Ishikawa (cell line): ENCODE data around the gene RABGAP1L.

Experiments
- CEBPB ChIP-seq: IDR thresholded peaks from 2 replicates; pipeline ENCODE4 v1.6.1; 2012
- CREB1 ChIP-seq: IDR thresholded peaks from 2 replicates; pipeline ENCODE4 v1.6.1; 2012; ENCODE audit warnings: low read depth
- EGR1 ChIP-seq: IDR thresholded peaks from 2 replicates; pipeline ENCODE4 v1.6.1; 2012
- EP300 ChIP-seq: IDR thresholded peaks from 2 replicates; pipeline ENCODE4 v1.6.1; 2012; ENCODE audit warnings: borderline replicate concordance
- FOXM1 ChIP-seq: IDR thresholded peaks from 2 replicates; pipeline ENCODE4 v1.6.1; 2012; ENCODE audit warnings: low read depth, borderline replicate concordance
- MAX ChIP-seq: IDR thresholded peaks from 2 replicates; pipeline ENCODE4 v1.6.1; 2012
- NFIC ChIP-seq: IDR thresholded peaks from 2 replicates; pipeline ENCODE4 v1.6.1; 2012
- RAD21 ChIP-seq: IDR thresholded peaks from 2 replicates; pipeline ENCODE4 v1.6.1; 2012; ENCODE audit warnings: low read depth
- TAF1 ChIP-seq: IDR thresholded peaks from 2 replicates; pipeline ENCODE4 v1.6.1; 2012; ENCODE audit warnings: low read depth, mild to moderate bottlenecking
- TCF12 ChIP-seq: IDR thresholded peaks from 2 replicates; pipeline ENCODE4 v1.6.1; 2012; ENCODE audit warnings: low read depth
- TEAD4 ChIP-seq: IDR thresholded peaks from 2 replicates; pipeline ENCODE4 v1.6.1; 2012
- USF1 ChIP-seq: IDR thresholded peaks from 2 replicates; pipeline ENCODE4 v1.6.1; 2012
- YY1 ChIP-seq: IDR thresholded peaks from 2 replicates; pipeline ENCODE4 v1.6.1; 2012; ENCODE audit warnings: low read depth
- ZBTB7A ChIP-seq: IDR thresholded peaks from 2 replicates; pipeline ENCODE4 v1.6.1; 2012; ENCODE audit warnings: low read depth
- TF ChIP-seq, protein P1 (sequence below): IDR thresholded peaks from 2 replicates; pipeline ENCODE4 v1.6.1; 2012; ENCODE audit warnings: low read depth, mild to moderate bottlenecking

Gene RABGAP1L

GRCh38 chr1:174640783-174641182 is 481.5 kb downstream of the RABGAP1L start:
- TF ChIP-seq EP300 (no peak), TEAD4 (no peak), YY1 (no peak), RAD21 (no peak), ZBTB7A (no peak), TCF12 (no peak), USF1 (no peak), NFIC (no peak), CREB1 (no peak), MAX (no peak), EGR1 (no peak), FOXM1 (no peak), CEBPB (no peak)
- TF ChIP-seq, protein P1, sequence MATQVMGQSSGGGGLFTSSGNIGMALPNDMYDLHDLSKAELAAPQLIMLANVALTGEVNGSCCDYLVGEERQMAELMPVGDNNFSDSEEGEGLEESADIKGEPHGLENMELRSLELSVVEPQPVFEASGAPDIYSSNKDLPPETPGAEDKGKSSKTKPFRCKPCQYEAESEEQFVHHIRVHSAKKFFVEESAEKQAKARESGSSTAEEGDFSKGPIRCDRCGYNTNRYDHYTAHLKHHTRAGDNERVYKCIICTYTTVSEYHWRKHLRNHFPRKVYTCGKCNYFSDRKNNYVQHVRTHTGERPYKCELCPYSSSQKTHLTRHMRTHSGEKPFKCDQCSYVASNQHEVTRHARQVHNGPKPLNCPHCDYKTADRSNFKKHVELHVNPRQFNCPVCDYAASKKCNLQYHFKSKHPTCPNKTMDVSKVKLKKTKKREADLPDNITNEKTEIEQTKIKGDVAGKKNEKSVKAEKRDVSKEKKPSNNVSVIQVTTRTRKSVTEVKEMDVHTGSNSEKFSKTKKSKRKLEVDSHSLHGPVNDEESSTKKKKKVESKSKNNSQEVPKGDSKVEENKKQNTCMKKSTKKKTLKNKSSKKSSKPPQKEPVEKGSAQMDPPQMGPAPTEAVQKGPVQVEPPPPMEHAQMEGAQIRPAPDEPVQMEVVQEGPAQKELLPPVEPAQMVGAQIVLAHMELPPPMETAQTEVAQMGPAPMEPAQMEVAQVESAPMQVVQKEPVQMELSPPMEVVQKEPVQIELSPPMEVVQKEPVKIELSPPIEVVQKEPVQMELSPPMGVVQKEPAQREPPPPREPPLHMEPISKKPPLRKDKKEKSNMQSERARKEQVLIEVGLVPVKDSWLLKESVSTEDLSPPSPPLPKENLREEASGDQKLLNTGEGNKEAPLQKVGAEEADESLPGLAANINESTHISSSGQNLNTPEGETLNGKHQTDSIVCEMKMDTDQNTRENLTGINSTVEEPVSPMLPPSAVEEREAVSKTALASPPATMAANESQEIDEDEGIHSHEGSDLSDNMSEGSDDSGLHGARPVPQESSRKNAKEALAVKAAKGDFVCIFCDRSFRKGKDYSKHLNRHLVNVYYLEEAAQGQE = no peak

DNA sequence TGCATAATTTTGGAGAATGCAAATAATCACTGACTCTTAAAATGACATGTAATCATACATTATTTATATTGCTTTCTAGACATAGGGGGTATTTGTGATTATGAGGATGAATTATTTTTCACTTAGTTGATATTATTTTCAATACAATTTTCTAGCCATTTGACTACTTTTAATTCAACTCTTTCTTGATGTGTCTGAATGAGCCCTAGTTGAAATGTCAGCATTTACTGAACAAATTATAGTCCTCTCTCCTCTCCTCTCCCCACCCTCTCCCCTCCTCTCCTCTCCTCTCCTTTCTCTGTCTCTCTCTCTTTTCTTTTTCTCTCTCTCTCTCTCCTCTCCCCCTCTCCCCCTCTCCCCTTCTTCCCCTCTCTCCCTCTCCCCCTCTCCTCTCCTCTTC is 483.1 kb downstream of the RABGAP1L start:
- TF ChIP-seq MAX (no peak), EGR1 (no peak), TAF1 (no peak), TCF12 (no peak), YY1 (no peak), CREB1 (no peak), ZBTB7A (no peak), RAD21 (no peak)
- TF ChIP-seq, protein P1 = no peak

- TF ChIP-seq TCF12 (no peak), MAX (no peak), RAD21 (no peak), ZBTB7A (no peak), USF1 (no peak), CEBPB (no peak), EGR1 (no peak)
- TF ChIP-seq, protein P1 = no peak
Observed at GRCh38 chr1:174643206-174643605, 483.9 kb downstream of the RABGAP1L start.

DNA sequence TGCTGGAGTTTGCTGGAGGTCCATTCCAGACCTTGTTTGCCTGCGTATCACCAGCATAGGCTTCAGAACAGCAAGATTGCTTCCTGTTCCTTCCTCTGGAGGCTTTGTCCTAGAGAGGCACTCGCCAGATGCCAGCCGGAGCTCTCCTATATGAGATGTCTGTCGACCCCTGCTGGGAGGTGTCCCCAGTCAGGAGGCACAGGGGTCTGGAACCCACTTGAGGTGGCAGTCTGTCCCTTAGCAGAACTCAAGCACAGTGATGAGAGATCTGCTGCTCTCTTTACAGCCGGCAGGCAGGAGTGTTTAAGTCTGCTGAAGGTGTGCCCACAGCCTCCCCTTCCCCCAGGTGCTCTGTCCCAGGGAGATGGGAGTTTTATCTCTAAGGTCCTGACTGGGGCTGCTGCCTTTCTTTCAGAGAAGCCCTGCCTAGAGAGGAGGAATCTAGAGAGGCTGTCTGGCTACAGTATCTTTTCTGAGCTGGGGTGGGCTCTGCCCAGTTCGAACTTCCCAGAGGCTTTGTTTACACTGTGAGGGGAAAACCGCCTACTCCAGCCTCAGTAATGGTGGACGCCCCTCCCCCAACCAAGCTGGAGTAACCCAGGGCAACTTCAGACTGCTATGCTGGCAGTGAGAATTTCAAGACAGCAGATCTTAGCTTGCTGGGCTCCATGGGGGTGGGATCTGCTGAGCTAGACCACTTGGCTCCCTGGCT is 493.4 kb downstream of the RABGAP1L start:
- no peak for TF ChIP-seq NFIC
- TF ChIP-seq CEBPB = no peak
- TF ChIP-seq ZBTB7A = no peak
- TF ChIP-seq EP300 = no peak
- no peak for TF ChIP-seq USF1
- no peak for TF ChIP-seq MAX
- no peak for TF ChIP-seq RAD21
- TF ChIP-seq YY1 = no peak
- TF ChIP-seq TCF12 = no peak
- TF ChIP-seq, protein P1 = no peak
- TF ChIP-seq FOXM1 = no peak
- TF ChIP-seq EGR1 = no peak
- TF ChIP-seq TAF1 = no peak
- TF ChIP-seq CREB1 = no peak
- no peak for TF ChIP-seq TEAD4
